GM12873 (cell line): ENCODE data around the gene PCNX1.

Experiments
- CTCF ChIP-seq: IDR thresholded peaks from 2 replicates; pipeline ENCODE4 v1.5.1; 2012; ENCODE audit warnings: low read depth, mild to moderate bottlenecking, moderate library complexity, low read length, control low read depth; ENCODE audit not compliant: insufficient read depth; ENCODE audit errors: missing control alignments

The PCNX1 gene

GRCh38 chr14:71048393-71048792 is 141.1 kb downstream of the PCNX1 start:
- TF ChIP-seq CTCF: no peak

DNA sequence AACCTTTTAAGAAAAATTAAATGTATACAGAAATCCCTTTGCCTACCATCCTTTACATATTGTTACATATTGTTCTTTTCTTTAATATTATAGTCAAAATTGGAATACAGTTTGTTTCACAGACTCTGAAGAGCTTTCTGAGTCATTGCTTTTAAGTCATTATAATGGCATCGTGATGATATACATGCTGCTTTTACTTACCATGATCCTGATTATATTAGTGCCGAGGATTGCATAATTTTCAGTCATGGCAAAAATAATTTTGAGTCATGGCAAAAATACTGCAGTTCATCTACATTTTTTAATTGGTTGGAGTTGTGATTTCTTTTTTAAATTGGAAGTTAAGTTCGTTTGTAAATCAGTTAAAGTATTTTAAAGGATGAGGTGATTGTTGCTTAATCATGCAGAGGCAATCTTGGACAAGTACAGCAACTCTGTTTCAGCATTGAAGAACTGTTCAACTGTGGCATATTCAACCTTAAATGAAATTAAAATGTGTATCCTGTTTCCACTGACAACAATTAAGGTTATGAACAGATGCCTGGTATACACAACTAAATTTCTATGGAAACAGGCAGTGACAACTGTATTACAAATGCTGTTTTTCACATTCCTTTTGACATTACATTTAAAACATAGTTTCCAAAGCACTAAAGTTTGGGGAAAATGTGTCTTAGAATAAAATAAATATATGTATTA is 142.3 kb downstream of the PCNX1 start:
- TF ChIP-seq CTCF: no peak

- peak; percentile 38 for TF ChIP-seq CTCF
Observed at GRCh38 chr14:71050227-71050823, 143.1 kb downstream of the PCNX1 start.

- TF ChIP-seq CTCF: no peak
Observed at GRCh38 chr14:71054706-71055105, 147.4 kb downstream of the PCNX1 start.

DNA sequence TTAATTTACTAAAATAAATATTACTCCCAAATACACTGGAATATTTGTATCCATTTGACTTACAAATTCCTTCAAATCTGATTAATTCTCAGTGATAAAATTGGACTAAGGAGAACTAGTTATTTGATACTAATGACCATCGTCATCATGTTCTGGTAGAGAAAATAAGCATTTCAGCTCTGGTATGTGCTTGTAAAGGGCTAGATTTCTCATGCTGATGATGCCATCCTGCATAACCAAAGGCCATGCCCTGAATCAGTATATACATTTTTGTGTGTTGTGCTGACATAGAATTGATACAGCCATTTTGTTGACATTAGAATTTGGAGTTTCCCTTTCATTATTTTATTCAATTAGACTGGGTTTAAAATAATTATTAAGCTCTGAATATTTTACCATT is 148.9 kb downstream of the PCNX1 start:
- TF ChIP-seq CTCF: no peak

DNA sequence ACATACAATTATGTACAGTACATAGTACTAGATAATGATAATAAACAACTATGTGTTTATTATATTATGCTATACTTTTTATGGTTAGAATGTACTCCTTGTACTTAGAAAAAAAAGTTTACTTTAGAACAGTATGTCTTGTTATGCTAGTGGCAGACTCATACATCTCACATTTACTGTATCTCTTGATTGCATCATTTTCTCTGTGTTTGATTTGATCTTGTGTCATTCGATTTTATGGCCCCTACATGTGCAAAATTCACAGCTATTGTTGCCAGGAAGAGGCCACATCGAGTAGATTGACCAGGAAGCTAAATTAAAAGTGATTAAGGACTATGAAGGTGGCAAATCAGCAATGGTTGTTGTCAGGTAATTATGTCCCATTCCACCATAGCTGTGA is 153.0 kb downstream of the PCNX1 start:
- no peak for TF ChIP-seq CTCF

- no peak for TF ChIP-seq CTCF
Observed at GRCh38 chr14:71060825-71061455, 153.7 kb downstream of the PCNX1 start.
